GM23248 (cell line): ENCODE results near the gene WDSUB1.

Experiments
- EZH2 ChIP-seq: fragments of 200-600 bp; sonication (generic); IDR thresholded peaks from 2 replicates; pipeline ENCODE4 v1.6.1; 2018; ENCODE audit warnings: antibody characterized with exemption, mild to moderate bottlenecking; ENCODE audit not compliant: insufficient read depth, poor library complexity, severe bottlenecking
- EZH2phosphoT487 ChIP-seq: fragments of 200-600 bp; sonication (generic); IDR thresholded peaks from 2 replicates; pipeline ENCODE4 v1.6.1; 2018; ENCODE audit warnings: antibody characterized with exemption, moderate library complexity, mild to moderate bottlenecking, low read depth; ENCODE audit not compliant: insufficient read depth

DNA sequence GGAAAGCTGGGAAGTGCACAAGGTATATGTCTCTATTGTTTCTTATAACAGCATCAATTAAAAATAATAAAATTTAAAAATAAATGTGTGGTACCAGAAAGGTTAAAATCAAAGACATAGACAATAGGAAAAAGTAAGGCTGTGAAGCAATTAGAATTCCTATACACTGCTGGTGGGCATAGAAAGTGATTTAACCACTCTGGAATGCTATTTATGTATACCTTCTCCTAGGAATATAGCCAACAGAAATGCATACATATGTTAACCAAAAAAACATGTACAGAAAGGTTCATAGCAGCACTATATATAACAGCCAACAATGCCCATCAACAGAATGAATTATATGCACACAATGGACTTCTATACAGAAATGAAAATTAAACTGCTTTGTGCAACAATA is 43.0 kb downstream of the WDSUB1 start:
- no peak for TF ChIP-seq EZH2
- TF ChIP-seq EZH2phosphoT487: no peak
